ENCODE data around the gene RNU6-9.

RNU6-9 gene

DNA sequence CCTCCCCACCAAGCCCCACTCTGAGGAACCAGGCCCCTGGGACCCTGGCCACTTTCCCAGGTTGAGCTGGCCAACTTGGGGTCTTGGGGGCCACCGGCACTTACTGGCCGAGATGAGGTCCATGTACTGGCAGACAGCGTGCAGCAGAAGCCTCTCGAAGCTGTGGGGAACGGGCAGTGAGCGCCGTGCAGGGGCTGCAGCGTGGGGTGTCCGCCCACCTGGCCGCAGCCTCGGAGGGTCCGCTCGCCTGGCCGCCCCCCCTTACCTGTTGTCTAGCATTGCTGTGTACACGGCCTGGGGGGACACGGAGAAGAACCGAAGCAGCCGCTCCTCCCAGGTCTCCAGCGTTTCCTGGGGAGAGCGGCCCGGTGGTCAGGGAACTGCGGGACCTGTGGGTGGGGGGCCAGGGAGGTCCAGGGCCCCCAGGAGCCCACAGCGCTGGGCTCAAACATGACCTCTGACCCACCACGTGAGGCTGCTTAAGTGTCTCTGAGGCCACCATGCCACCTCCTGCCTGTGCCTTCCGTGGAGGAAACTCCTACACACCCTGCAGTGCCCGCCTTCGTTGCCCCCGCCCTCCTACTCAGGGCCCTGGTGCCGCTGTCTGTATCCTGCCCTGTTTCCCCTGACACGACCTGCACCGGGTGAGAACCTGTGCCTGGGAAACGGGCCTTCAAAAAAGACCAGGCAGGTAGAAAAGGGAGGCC is 6.2 kb downstream of the RNU6-9 start:
- H3K27ac ChIP-seq, result no peak overlapping the region
- TF ChIP-seq, protein P1, sequence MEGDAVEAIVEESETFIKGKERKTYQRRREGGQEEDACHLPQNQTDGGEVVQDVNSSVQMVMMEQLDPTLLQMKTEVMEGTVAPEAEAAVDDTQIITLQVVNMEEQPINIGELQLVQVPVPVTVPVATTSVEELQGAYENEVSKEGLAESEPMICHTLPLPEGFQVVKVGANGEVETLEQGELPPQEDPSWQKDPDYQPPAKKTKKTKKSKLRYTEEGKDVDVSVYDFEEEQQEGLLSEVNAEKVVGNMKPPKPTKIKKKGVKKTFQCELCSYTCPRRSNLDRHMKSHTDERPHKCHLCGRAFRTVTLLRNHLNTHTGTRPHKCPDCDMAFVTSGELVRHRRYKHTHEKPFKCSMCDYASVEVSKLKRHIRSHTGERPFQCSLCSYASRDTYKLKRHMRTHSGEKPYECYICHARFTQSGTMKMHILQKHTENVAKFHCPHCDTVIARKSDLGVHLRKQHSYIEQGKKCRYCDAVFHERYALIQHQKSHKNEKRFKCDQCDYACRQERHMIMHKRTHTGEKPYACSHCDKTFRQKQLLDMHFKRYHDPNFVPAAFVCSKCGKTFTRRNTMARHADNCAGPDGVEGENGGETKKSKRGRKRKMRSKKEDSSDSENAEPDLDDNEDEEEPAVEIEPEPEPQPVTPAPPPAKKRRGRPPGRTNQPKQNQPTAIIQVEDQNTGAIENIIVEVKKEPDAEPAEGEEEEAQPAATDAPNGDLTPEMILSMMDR (conservative IDR thresholded peaks at IDR 0.05), result no peak

DNA sequence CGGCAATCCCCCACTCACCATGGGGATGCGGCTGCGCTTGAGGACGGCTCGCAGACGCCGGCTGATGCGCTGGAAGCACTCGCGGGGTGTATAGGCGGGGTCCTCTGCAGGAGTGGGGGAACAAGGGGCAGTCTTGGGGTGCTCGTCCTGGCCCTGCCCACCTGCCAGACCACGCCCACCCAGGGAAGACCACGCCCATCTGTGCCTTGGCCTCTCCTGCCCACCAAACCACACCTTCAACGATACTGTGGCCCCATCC is 6.7 kb downstream of the RNU6-9 start:
- TF ChIP-seq, protein P1 (conservative IDR thresholded peaks at IDR 0.05), result no peak
- no peak overlapping the region for H3K27ac ChIP-seq

DNA sequence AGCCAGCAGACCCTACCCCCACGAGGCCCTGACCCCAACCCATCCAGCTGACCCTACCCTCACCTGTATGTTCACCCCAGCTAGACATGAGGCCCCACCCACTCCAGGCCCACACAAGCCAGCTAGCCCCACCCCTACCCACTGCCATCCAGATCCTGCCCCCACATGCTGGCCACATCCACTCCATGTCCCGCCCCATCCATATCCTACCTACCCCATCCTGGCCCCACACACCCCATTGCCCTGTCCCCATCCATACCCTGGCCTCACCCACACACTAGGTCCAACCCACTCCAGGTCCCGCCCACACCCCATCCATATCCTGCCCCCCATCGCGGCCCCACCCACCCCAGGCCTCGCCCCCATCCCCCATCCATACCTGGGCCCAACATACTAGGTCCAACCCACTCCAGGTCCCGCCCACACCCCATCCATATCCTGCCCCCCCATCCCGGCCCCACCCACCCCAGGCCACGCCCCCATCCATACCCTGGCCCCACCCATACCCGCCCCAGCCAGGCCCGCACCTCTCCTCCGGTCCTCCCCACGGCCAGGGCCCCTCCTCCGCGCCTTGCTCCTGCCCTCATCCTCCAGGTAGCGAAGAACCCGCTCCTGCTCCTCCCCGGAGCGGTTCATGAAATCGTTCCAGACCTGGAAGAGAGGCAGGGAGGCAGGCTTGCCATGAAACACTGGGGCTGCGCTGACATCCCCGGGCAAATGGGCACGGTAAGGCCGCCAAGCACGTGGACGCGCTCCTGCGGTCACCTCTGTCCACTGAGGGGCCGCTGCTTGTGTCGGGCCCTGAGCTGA is 7.2 kb downstream of the RNU6-9 start:
- TF ChIP-seq, protein P1 (conservative IDR thresholded peaks at IDR 0.05), result no peak
- no peak overlapping the region for H3K27ac ChIP-seq

DNA sequence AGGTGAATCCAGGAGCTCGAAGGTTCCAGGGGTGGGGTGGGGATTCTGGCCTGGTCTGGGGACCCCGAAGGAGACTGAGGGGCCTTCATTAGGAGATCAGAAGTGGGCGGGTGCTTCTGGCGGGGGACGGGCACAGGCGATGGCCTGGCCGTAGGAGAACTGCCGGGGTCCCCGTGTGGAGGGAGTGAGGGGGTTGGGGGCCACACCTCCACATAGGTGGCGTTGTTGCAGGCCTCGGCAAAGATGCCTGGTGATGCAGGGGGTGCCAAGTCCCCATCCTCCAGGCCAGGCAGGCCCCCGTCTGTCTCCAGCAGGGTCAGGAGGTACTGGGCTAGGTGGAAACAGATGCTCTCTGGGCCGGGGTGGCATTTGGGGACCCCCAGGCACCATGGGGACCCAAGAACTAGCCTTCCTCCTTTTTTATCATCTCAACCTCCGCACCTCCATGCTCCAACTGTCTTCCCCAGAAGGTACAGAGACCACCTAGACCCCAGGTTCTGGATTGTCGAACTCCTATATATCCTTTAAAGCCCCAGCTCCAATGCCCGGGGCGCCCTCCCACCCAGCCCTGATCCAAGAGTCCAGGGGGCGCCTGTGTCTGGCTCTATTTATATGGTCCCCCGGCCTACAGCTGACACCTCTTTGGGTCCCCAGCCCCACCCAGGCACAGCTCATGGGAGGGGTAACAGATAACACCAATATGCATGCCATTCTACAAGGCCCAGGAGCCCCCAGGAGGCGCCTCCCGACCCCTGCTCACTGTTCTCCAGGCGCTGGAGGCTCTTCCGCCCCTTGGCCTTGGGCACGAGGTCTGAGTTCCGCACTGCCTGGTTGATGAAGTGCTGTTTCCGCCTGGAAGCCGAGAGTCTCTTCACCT is 8.2 kb downstream of the RNU6-9 start:
- TF ChIP-seq, protein P1 (conservative IDR thresholded peaks at IDR 0.05), result no peak
- H3K27ac ChIP-seq, result no peak overlapping the region

DNA sequence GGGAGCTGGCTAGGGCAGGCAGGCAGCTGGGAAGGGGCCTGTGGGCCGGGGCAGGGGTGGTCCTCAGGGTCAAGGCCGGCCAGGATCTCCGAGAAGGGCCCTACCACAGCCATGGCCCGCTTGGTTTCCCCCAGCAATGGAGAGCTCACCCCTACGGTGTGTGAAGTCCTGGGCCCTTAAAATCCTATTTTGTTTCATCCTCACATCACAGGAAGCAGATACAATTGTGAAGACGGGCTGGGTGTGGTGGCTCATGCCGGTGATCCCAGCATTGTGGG is 8.7 kb downstream of the RNU6-9 start:
- TF ChIP-seq, protein P1 (conservative IDR thresholded peaks at IDR 0.05), result no peak
- no peak overlapping the region for H3K27ac ChIP-seq

DNA sequence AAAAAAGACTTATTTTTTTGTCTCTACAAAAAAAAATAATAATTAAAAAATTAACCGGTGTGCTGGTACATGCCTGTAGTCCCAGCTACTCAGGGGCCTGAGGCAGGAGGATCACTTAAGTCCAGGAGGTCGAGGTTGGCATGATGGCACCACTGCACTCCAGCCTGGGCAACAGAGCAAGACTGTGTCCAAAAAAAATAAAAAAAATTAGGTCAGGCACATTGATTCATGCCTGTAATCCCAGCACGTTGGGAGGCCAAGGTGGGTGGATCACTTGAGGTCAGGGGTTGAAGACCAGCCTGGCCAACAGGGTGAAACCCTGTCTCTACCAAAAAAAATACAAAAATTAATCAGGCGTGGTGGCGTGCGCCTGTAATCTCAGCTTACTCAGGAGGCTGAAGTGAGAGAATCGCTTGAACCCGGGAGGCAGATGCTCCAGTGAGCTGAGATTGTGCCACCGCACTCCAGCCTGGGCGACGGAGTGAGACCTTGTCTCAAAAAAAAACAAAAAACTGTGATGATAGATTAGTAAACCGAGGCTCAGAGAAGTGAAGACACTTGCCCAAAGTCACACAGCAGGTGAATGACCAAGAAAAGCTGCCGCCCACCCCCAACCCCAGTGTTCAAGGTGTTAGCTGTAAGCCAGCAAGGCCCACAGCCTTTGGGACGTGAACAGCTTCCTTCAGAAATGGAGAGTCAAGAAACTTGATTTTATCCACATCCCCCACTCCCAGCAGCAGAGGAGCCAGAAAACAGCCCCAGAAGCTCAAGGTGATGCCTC is 9.4 kb downstream of the RNU6-9 start:
- TF ChIP-seq, protein P1 (conservative IDR thresholded peaks at IDR 0.05), result no peak

More for the DNA sequence above, 9.4 kb downstream of the RNU6-9 start:
- H3K27ac ChIP-seq, result no peak overlapping the region

Data from VCaP (cell line).